GM12878 (cell line): ENCODE results near the gene SLC50A1. TPM values are rescaled to one million over a fixed set of nuclear protein-coding genes. Genes with fewer than 3 reads are reported as not detected.

Experiments used
- ATAC-seq: fragments of 200-7000 bp; cut with Tn5 transposase; 3 replicates; pipeline ENCODE4 v1.9.1; 2020; ENCODE audit warnings: mild to moderate bottlenecking, moderate library complexity
- BruUV-seq: library from RNA; stranded (reverse); fragments of 400-500 nt; replicated peaks from 2 replicates; lab custom pipeline; 2021; lab: Mats Ljungman, UMichigan
- CTCF ChIA-PET: fragments of 300-600 bp; sonication (Branson Sonifier 250); formaldehyde crosslinking; extraction: SDS; loops from one replicate; lab custom pipeline; 2021; ENCODE audit warnings: inconsistent platforms; lab: Yijun Ruan, JAX
- POLR2A ChIA-PET: fragments of 350-600 bp; formaldehyde crosslinking; extraction: SDS; loops from one replicate; lab custom pipeline; 2021; ENCODE audit warnings: inconsistent platforms; lab: Charles Lee
- RAD21 ChIA-PET: fragments of 300-600 bp; sonication (Branson Sonifier 250); formaldehyde crosslinking; loops from one replicate; lab custom pipeline; 2023; ENCODE audit warnings: antibody characterized with exemption; ENCODE audit not compliant: unreplicated experiment; lab: Charles Lee
- SMC1A ChIA-PET: fragments of 300-600 bp; sonication (Branson Sonifier 250); formaldehyde crosslinking; loops from one replicate; lab custom pipeline; 2023; ENCODE audit not compliant: unreplicated experiment, uncharacterized antibody; lab: Charles Lee
- DNase-seq: peaks from one replicate; pipeline ENCODE4 v3.0.0-alpha.2; 2011; ENCODE audit warnings: low read depth, low spot score
- FAIRE-seq: peaks from 3 replicates; lab custom pipeline; 2011; peaks lifted over from hg19 to GRCh38; lab: Jason Lieb, UNC
- H2AFZ ChIP-seq: 2 replicates; pipeline ENCODE4 v1.6.0; 2011; ENCODE audit warnings: low read depth, low read length, control low read depth; ENCODE audit not compliant: control insufficient read depth
- H3K27ac ChIP-seq: 2 replicates; pipeline ENCODE4 v1.5.1; 2011; ENCODE audit warnings: control low read depth; ENCODE audit not compliant: control insufficient read depth, insufficient read depth
- H3K27me3 ChIP-seq, 2 experiments: replicated peaks in 1 of 2; 2 replicates each; pipeline versions ENCODE4 v1.6.0 to v1.6.1; 2011; ENCODE audit warnings: low read length in 1 of 2; ENCODE audit not compliant: control insufficient read depth in 2 of 2, insufficient read depth in 2 of 2
- H3K36me3 ChIP-seq, 2 experiments: 2 replicates each; pipeline ENCODE4 v1.5.1; 2011; ENCODE audit warnings: low read length in 1 of 2; ENCODE audit not compliant: control insufficient read depth in 2 of 2, insufficient read depth in 2 of 2
- H3K4me1 ChIP-seq: 2 replicates; pipeline ENCODE4 v1.6.1; 2011; ENCODE audit warnings: mild to moderate bottlenecking, low read length, moderate library complexity, mixed read lengths; ENCODE audit not compliant: control insufficient read depth, insufficient read depth
- H3K4me2 ChIP-seq: 2 replicates; pipeline ENCODE4 v1.6.0; 2011; ENCODE audit warnings: control low read depth; ENCODE audit not compliant: control insufficient read depth, insufficient read depth
- H3K4me3 ChIP-seq: fragments of 200-600 bp; sonication (generic); 2 replicates; pipeline ENCODE4 v1.5.1; 2016
- H3K79me2 ChIP-seq: 2 replicates; pipeline ENCODE4 v1.6.0; 2011; ENCODE audit warnings: low read length; ENCODE audit not compliant: control insufficient read depth, insufficient read depth
- H3K9ac ChIP-seq: 2 replicates; pipeline ENCODE4 v1.8.0; 2011; ENCODE audit warnings: low read length, control low read depth, mixed read lengths; ENCODE audit not compliant: control insufficient read depth, insufficient read depth
- H3K9me3 ChIP-seq: replicated peaks from 3 replicates; pipeline ENCODE4 v1.5.1; 2011; ENCODE audit warnings: mild to moderate bottlenecking, low read length; ENCODE audit not compliant: control insufficient read depth, insufficient read depth
- H4K20me1 ChIP-seq: 2 replicates; pipeline ENCODE4 v1.6.0; 2011; ENCODE audit not compliant: control insufficient read depth, insufficient read depth
- HDAC2 ChIP-seq: fragments of 200-600 bp; sonication (generic); IDR thresholded peaks from 2 replicates; pipeline ENCODE4 v1.6.1; 2017
- MAX ChIP-seq: IDR thresholded peaks from 2 replicates; pipeline ENCODE4 v1.6.1; 2012; ENCODE audit warnings: low read depth, low read length, improper control_type of control experiment
- MXI1 ChIP-seq: fragments of 150-350 bp; IDR thresholded peaks from 2 replicates; pipeline ENCODE4 v1.6.1; 2011; ENCODE audit warnings: low read depth, mild to moderate bottlenecking, inconsistent platforms, low read length, improper control_type of control experiment
- NFIC ChIP-seq: IDR thresholded peaks from 2 replicates; pipeline ENCODE4 v1.6.1; 2012; ENCODE audit warnings: low read depth, mild to moderate bottlenecking, inconsistent platforms, low read length, moderate library complexity
- RB1 ChIP-seq: fragments of 450-650 bp; formaldehyde crosslinking; IDR thresholded peaks from 2 replicates; pipeline ENCODE4 v1.6.1; 2017; ENCODE audit warnings: mild to moderate bottlenecking, borderline replicate concordance
- USF1 ChIP-seq: IDR thresholded peaks from 2 replicates; pipeline ENCODE4 v1.6.1; 2011; ENCODE audit warnings: borderline replicate concordance, low read depth, mild to moderate bottlenecking, moderate library complexity, mixed read lengths, low read length; ENCODE audit not compliant: insufficient read depth; ENCODE audit errors: extremely low read length
- ZNF207 ChIP-seq: fragments of 450-650 bp; IDR thresholded peaks from 2 replicates; pipeline ENCODE4 v1.6.1; 2014; ENCODE audit warnings: antibody characterized with exemption, mild to moderate bottlenecking, borderline replicate concordance
- ZNF217 ChIP-seq: fragments of 450-650 bp; IDR thresholded peaks from 2 replicates; pipeline ENCODE4 v1.6.1; 2017; ENCODE audit warnings: antibody characterized with exemption, mild to moderate bottlenecking
- ZNF384 ChIP-seq: IDR thresholded peaks from 2 replicates; pipeline ENCODE4 v1.6.1; 2012; ENCODE audit warnings: low read depth, mild to moderate bottlenecking, low read length, improper control_type of control experiment, borderline replicate concordance
- ZNF592 ChIP-seq: fragments of 450-650 bp; IDR thresholded peaks from 2 replicates; pipeline ENCODE4 v1.6.1; 2017; ENCODE audit warnings: mild to moderate bottlenecking, moderate library complexity
- ZSCAN29 ChIP-seq: fragments of 450-650 bp; IDR thresholded peaks from 2 replicates; pipeline ENCODE4 v1.6.1; 2017; ENCODE audit warnings: mild to moderate bottlenecking, moderate library complexity
- ZZZ3 ChIP-seq: IDR thresholded peaks from 2 replicates; pipeline ENCODE4 v1.6.1; 2011; ENCODE audit warnings: low read depth; ENCODE audit not compliant: control insufficient read depth, insufficient read length
- WGBS: methylation state at CpG from one replicate; pipeline ENCODE4 v1.1.6; 2016; ENCODE audit warnings: low lambda C conversion rate; ENCODE audit not compliant: insufficient replicate concordance, insufficient coverage; ENCODE audit errors: missing lambda C conversion rate; 5-methylcytosine and 5-hydroxymethylcytosine counted together
- in situ Hi-C: fragments of 300-500 bp; cut with MboI; formaldehyde crosslinking; loops from 9 replicates; pipeline ENCODE4 v1.14.3; 2018; ENCODE audit warnings: mixed read lengths
- intact Hi-C: fragments of 100-400 bp; cut with micrococcal nuclease; formaldehyde crosslinking; loops from one replicate; pipeline ENCODE4 v1.14.2; 2022; ENCODE audit not compliant: unreplicated experiment
- polyA plus RNA-seq, 11 experiments: library from polyadenylated mRNA; depleted of rRNA in 4 of 11; unstranded in 6 of 11; stranded (reverse) in 5 of 11; fragments of >200 nt; fragmentation: Nextera tagmentation in 4 of 11; fragmentation: Illumina TruSeq in 1 of 11; extraction: Ambion mirVana in 4 of 11; extraction: Trizol in 1 of 11; gene quantifications; 1 replicate in 1 of 11; 2 replicates in 10 of 11; pipeline versions ENCODE4 v1.2.1 to v1.2.3, GENCODE V29; 2011 to 2016; ENCODE audit warnings: inconsistent platforms in 2 of 11, missing spikeins in 2 of 11, low read depth in 1 of 11
- total RNA-seq, 4 experiments: library from RNA; depleted of rRNA in 3 of 4; stranded (reverse); fragments of >200 nt in 3 of 4; fragmentation: Illumina TruSeq in 1 of 4; extraction: Trizol in 1 of 4; gene quantifications; 2 replicates each; pipeline versions ENCODE4 v1.2.1 to v1.2.3, GENCODE V29; 2013 to 2021

The SLC50A1 gene
- total and polyA plus RNA-seq, 10 of the 15 experiments (the other 5 are each of a cell fraction or from before 2014, with no cell fraction given): 32.5 to 85.6 (median 54.0) TPM

GRCh38 chr1:155182052-155182550 lies 46.4 kb downstream of the SLC50A1 start:
- CTCF ChIA-PET: interaction anchor here (0.7 to 1.6 kb wide), 2 partner anchors 10 to 11 kb away, joined by 3 to 6 read pairs; partner anchors contain the start of gene KRTCAP2

More at GRCh38 chr1:155182052-155182550, 46.4 kb downstream of the SLC50A1 start:
- TF ChIP-seq USF1: no peak
- TF ChIP-seq MAX: no peak
- TF ChIP-seq RB1: no peak
- TF ChIP-seq MXI1: no peak
- TF ChIP-seq HDAC2: no peak
- TF ChIP-seq ZSCAN29: no peak
- TF ChIP-seq ZNF217: no peak
- no peak for TF ChIP-seq NFIC
- TF ChIP-seq ZNF592: no peak
- TF ChIP-seq ZZZ3: no peak
- TF ChIP-seq ZNF207: no peak
- no peak for TF ChIP-seq ZNF384
- no peaks in the 10 kb centered on the region for H3K79me2 ChIP-seq
- H3K4me1 ChIP-seq: peaks cover 26% of the 10 kb centered on the region
- no peak overlapping the region for H3K27ac ChIP-seq
- no peak for DNase-seq
- 79% methylated on average over 7 of the region's 7 CpGs for WGBS
- in situ Hi-C loops: no loop called here
- BruUV-seq: no TSS peak
- H4K20me1 ChIP-seq: no peaks in the 10 kb centered on the region
- H3K36me3 ChIP-seq: no peaks in the 10 kb centered on the region
- no peak for FAIRE-seq
- no peaks in the 10 kb centered on the region for H3K9me3 ChIP-seq
- POLR2A ChIA-PET: no interaction called here
- no peak overlapping the region for H2AFZ ChIP-seq
- SMC1A ChIA-PET: no interaction called here
- no peak overlapping the region for H3K4me3 ChIP-seq
- H3K27me3 ChIP-seq: no peaks in the 10 kb centered on the region
- H3K4me2 ChIP-seq: no peak overlapping the region
- no peak for ATAC-seq
- RAD21 ChIA-PET: interaction anchor here (1.6 kb wide), 1 partner anchor 11 kb away, joined by 4 read pairs; no protein-coding TSS in a partner anchor
- no peak overlapping the region for H3K9ac ChIP-seq
- intact Hi-C loops: no loop called here
